ENCODE data around the gene SRD5A3.

Gene SRD5A3

GRCh38 chr4:55365345-55365728, 19.3 kb downstream of the SRD5A3 start:
- no peak for TF ChIP-seq CTCF (IDR thresholded peaks at IDR 0.05; ENCODE audit: extremely low read depth, missing control alignments)
- DNase-seq (ENCODE audit: low spot score), result no peak

- TF ChIP-seq CTCF (IDR thresholded peaks at IDR 0.05; ENCODE audit: extremely low read depth, missing control alignments), result no peak
Observed at GRCh38 chr4:55366621-55367020, 20.6 kb downstream of the SRD5A3 start.

GRCh38 chr4:55367084-55367722, 21.2 kb downstream of the SRD5A3 start:
- no peak for DNase-seq (ENCODE audit: low spot score)
- no peak for TF ChIP-seq CTCF (IDR thresholded peaks at IDR 0.05; ENCODE audit: extremely low read depth, missing control alignments)

More at GRCh38 chr4:55366621-55367020, 20.6 kb downstream of the SRD5A3 start:
- DNase-seq (ENCODE audit: low spot score), result no peak

GRCh38 chr4:55369968-55370367, 23.9 kb downstream of the SRD5A3 start:
- no peak for TF ChIP-seq CTCF (IDR thresholded peaks at IDR 0.05; ENCODE audit: extremely low read depth, missing control alignments)
- DNase-seq (ENCODE audit: low spot score), result no peak

- TF ChIP-seq CTCF (IDR thresholded peaks at IDR 0.05; ENCODE audit: extremely low read depth, missing control alignments), result no peak
- no peak for DNase-seq (ENCODE audit: low spot score)
Observed at GRCh38 chr4:55372259-55372658, 26.2 kb downstream of the SRD5A3 start.

GRCh38 chr4:55373461-55373860, 27.4 kb downstream of the SRD5A3 start:
- TF ChIP-seq CTCF (IDR thresholded peaks at IDR 0.05; ENCODE audit: extremely low read depth, missing control alignments), result no peak
- DNase-seq (ENCODE audit: low spot score), result no peak

- DNase-seq (ENCODE audit: low spot score), result no peak
- TF ChIP-seq CTCF (IDR thresholded peaks at IDR 0.05; ENCODE audit: extremely low read depth, missing control alignments), result no peak
Observed at GRCh38 chr4:55376698-55377097, 30.7 kb downstream of the SRD5A3 start.
